Kidney (tissue), 14 donors: ENCODE results near the gene HLA-DQB2. TPM values are rescaled to one million over a fixed set of nuclear protein-coding genes. Genes with fewer than 3 reads are reported as not detected.

Experiments
- DNase-seq, 5 donors: peaks; one replicate each; pipeline ENCODE4 v3.0.0-alpha.2; 2013 to 2020
- FAIRE-seq: peaks from 2 replicates; lab custom pipeline; 2012; peaks lifted over from hg19 to GRCh38; lab: Jason Lieb, UNC
- H3K27ac ChIP-seq, 2 donors: one replicate each; pipeline ENCODE4 v1.7.0; 2013; ENCODE audit warnings: low read depth in 2 of 2, low read length in 2 of 2, inconsistent platforms in 1 of 2
- H3K27me3 ChIP-seq: one replicate; pipeline ENCODE4 v1.7.1; 2013; ENCODE audit warnings: low read length, inconsistent platforms; ENCODE audit not compliant: control insufficient read depth, insufficient read depth
- H3K36me3 ChIP-seq, 3 donors: one replicate each; pipeline versions ENCODE4 v1.7.0 to v1.7.1; 2013; ENCODE audit warnings: low read length in 3 of 3, control low read depth in 1 of 3, inconsistent platforms in 1 of 3; ENCODE audit not compliant: insufficient read depth in 3 of 3, control insufficient read depth in 2 of 3
- H3K4me1 ChIP-seq, 3 donors: one replicate each; pipeline versions ENCODE4 v1.7.0 to v1.7.1; 2013; ENCODE audit warnings: low read length in 3 of 3, inconsistent platforms in 1 of 3, low read depth in 1 of 3; ENCODE audit not compliant: control insufficient read depth in 2 of 3, insufficient read depth in 2 of 3
- H3K4me3 ChIP-seq, 3 donors: one replicate each; pipeline versions ENCODE4 v1.7.0 to v1.8.1; 2013; ENCODE audit warnings: low read length in 3 of 3, control low read depth in 1 of 3, inconsistent platforms in 1 of 3
- H3K9ac ChIP-seq, 3 donors: one replicate each; pipeline versions ENCODE4 v1.7.0 to v1.7.1; 2013; ENCODE audit warnings: low read length in 3 of 3, control low read depth in 1 of 3, inconsistent platforms in 1 of 3
- H3K9me3 ChIP-seq, 3 donors: one replicate each; pipeline versions ENCODE4 v1.7.0 to v1.7.1; 2013; ENCODE audit warnings: low read length in 3 of 3, control low read depth in 1 of 3, inconsistent platforms in 1 of 3; ENCODE audit not compliant: control insufficient read depth in 2 of 3, insufficient read depth in 1 of 3
- intact Hi-C: fragments of 100-400 bp; cut with DNase I; formaldehyde crosslinking; loops from one replicate; pipeline ENCODE4 v1.11.1; 2022
- polyA plus RNA-seq: library from polyadenylated mRNA; stranded (reverse); fragments of 350-450 nt; fragmentation: Illumina TruSeq; extraction: RNeasy Lipid Tissue Mini Kit (QIAGEN cat#74804); gene quantifications from one replicate; pipeline ENCODE4 v1.2.3, GENCODE V29; 2014; ENCODE audit warnings: low read depth, low replicate concordance; ENCODE audit not compliant: insufficient read depth
- total RNA-seq: library from RNA; stranded (reverse); fragmentation: NEBNext Ultra II Directional; extraction: Animal tissue kit (Norgen Biotek cat#: 25700); gene quantifications from one replicate; pipeline ENCODE4 v1.2.1, GENCODE V29; 2021
- TF ChIP-seq, protein P1 (sequence below): IDR thresholded peaks from 3 replicates; pipeline ENCODE4 v1.5.1; 2012; ENCODE audit warnings: mild to moderate bottlenecking, moderate library complexity, borderline replicate concordance; ENCODE audit not compliant: insufficient read depth; ENCODE audit errors: extremely low read depth
- donor health status: control.
- donor health status: control.
- donor health status: control.
- donor health status: control.
- donor health status: control.
- donor health status: DM: yes; HTN: yes; CAD: no.
- donor health status: Normal renal cell carcinoma (clear cell type).

HLA-DQB2 gene
- total and polyA plus RNA-seq, 2 donors from 2014 or later, result 1.7 to 15.1 TPM

DNA sequence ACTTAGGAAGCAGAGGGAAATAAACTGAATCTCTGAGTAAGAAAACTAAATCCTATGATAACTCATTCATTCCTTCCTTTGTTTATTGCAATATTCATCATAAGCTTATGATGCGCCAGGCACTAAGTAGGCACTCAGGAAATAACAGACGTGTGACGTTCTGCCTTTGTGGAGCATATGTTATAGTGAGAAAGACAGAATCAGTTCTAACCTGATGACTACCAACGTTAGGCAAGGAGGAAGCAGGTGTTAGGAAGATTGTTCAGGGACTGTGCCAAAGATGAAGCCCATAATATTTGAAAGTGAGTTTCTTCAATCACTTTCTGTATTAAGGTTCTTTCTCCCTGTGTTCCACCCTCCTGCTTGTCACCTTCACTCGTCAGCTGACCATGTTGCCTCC lies 18.6 kb downstream of the HLA-DQB2 start:
- intact Hi-C loops, result no loop called here
- no peak overlapping the region for H3K27ac ChIP-seq
- no peaks in the 10 kb centered on the region for H3K27me3 ChIP-seq
- H3K36me3 ChIP-seq, result no peaks in the 10 kb centered on the region
- no peak overlapping the region for H3K4me3 ChIP-seq
- FAIRE-seq, result no peak
- no peaks in the 10 kb centered on the region for H3K9me3 ChIP-seq
- H3K9ac ChIP-seq, result no peak overlapping the region
- H3K4me1 ChIP-seq, result no peaks in the 10 kb centered on the region
- no peak for DNase-seq
- TF ChIP-seq, protein P1, sequence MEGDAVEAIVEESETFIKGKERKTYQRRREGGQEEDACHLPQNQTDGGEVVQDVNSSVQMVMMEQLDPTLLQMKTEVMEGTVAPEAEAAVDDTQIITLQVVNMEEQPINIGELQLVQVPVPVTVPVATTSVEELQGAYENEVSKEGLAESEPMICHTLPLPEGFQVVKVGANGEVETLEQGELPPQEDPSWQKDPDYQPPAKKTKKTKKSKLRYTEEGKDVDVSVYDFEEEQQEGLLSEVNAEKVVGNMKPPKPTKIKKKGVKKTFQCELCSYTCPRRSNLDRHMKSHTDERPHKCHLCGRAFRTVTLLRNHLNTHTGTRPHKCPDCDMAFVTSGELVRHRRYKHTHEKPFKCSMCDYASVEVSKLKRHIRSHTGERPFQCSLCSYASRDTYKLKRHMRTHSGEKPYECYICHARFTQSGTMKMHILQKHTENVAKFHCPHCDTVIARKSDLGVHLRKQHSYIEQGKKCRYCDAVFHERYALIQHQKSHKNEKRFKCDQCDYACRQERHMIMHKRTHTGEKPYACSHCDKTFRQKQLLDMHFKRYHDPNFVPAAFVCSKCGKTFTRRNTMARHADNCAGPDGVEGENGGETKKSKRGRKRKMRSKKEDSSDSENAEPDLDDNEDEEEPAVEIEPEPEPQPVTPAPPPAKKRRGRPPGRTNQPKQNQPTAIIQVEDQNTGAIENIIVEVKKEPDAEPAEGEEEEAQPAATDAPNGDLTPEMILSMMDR, result no peak

DNA sequence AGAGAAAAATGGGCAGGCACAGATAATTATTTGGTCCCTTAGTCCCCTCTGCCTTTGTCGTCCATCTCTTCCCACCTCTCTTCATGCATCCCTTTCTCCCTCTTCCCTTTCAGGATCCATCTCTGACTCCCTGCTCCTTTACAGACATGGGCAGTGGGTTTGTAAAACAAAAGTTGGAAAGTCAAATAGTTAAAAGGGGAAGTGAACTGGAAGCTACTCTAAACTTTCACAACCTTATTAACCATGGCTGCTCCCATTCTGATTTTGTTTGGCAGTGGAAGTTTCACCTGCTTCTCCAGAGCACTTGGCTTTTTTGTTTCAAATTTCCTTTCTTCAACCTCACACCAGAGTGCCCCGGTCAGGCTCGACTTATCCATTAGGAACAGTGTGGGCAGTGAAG lies 21.0 kb downstream of the HLA-DQB2 start:
- no peak overlapping the region for H3K4me3 ChIP-seq
- TF ChIP-seq, protein P1, result no peak
- no peaks in the 10 kb centered on the region for H3K36me3 ChIP-seq
- H3K27me3 ChIP-seq, result no peaks in the 10 kb centered on the region
- H3K9me3 ChIP-seq, result no peaks in the 10 kb centered on the region
- H3K9ac ChIP-seq, result no peak overlapping the region
- DNase-seq, result no peak
- no peak for FAIRE-seq
- no peak overlapping the region for H3K27ac ChIP-seq
- H3K4me1 ChIP-seq, result no peaks in the 10 kb centered on the region
- intact Hi-C loops, result no loop called here

DNA sequence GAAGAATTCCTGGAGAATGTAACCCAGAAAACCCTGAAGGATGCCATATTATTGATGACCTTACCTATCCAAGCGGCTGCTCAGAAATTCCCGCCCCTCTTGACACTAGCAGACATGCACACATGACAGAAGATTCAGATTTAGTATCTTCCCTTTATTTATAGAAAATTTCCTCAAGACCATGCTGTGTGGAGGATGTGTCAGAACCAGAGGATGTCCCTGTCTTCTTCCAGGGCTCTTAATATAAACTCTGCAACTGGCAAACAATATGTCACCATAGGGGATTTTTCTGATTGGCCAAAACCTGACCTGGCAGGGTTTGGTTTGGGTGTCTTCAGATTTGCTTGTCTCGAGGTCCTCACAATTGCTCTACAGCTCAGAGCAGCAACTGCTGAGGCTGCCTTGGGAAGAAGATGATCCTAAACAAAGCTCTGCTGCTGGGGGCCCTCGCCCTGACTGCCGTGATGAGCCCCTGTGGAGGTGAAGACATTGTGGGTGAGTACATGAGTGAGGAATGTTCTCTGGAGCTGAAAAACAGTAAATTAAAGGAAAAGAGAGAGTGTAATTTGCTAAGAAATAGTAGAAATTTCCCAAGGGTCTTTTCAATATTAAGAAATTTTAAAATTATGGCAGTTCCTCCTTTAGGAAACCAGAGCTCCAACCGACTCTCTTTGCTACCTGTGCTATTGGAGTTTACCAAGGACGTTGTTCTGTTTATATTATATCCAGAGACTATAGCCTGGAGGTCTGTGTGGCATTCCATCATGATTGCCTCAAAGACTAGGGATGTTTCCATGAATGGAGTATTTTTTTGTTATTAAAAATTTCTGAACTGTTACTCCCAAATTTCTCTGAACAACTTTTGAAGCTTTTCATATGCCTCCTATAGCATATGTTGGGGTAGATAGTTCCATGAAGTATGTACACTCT lies 22.0 kb downstream of the HLA-DQB2 start, which contains the start of gene HLA-DQA2:
TSS of gene HLA-DQA2 (plus strand) at position 361 of the 930 bp plus-strand sequence. CDS start at position 414, 53 bp downstream.
- FAIRE-seq (no peak), DNase-seq (no peak)
- H3K4me1 ChIP-seq, result no peaks in the 10 kb centered on the region
- no peak within 1 kb of the TSS for H3K4me3 ChIP-seq
- no peak within 1 kb of the TSS for H3K9ac ChIP-seq
- intact Hi-C loops, result no loop called here
- H3K36me3 ChIP-seq, result no peaks in the 10 kb centered on the region
- H3K9me3 ChIP-seq, result no peaks in the 10 kb centered on the region
- TF ChIP-seq, protein P1, result no peak
- H3K27me3 ChIP-seq, result no peaks in the 10 kb centered on the region
- H3K27ac ChIP-seq, result no peak within 1 kb of the TSS
